NOMO-1 treated with dmso at 0.1 percent for 144 hours (cell line): ENCODE measurements around the gene MRPL28.
A peak's percentile ranks its signal among the peaks of the same experiment; 100 is the strongest.
"Not testable (repeated sequence)": the region's sequence is repeated elsewhere in the genome, so short reads cannot be mapped to it uniquely, and the experiment has no call there.

Experiments
- DNase-seq: peaks from one replicate; lab custom pipeline; 2025; ENCODE audit not compliant: unreplicated experiment; lab: John Stamatoyannopoulos, UW

Gene MRPL28

GRCh38 chr16:391885-392335 lies 21.6 kb upstream of the MRPL28 start:
- peak; percentile 50 for DNase-seq

GRCh38 chr16:389352-389751 lies 19.0 kb upstream of the MRPL28 start:
- DNase-seq = no peak

- not testable (repeated sequence) for DNase-seq
Observed at GRCh38 chr16:387761-388666, 17.7 kb upstream of the MRPL28 start.

- no peak for DNase-seq
Observed at GRCh38 chr16:386641-387156, 16.4 kb upstream of the MRPL28 start.

GRCh38 chr16:383326-384051 lies 13.2 kb upstream of the MRPL28 start:
- DNase-seq = no peak

GRCh38 chr16:381789-382717 lies 11.7 kb upstream of the MRPL28 start, which contains the start of gene PGAP6:
TSS of gene PGAP6 (minus strand) at chr16:381978. CDS start at chr16:381821, 157 bp downstream.
- peak; percentile 31 for DNase-seq

GRCh38 chr16:381012-381788 lies 10.9 kb upstream of the MRPL28 start:
- DNase-seq = no peak

GRCh38 chr16:380762-381011 lies 10.3 kb upstream of the MRPL28 start:
- no peak for DNase-seq

GRCh38 chr16:379961-380761 lies 9.8 kb upstream of the MRPL28 start:
- DNase-seq = no peak

- no peak for DNase-seq
Observed at GRCh38 chr16:379183-379960, 9.0 kb upstream of the MRPL28 start.

- DNase-seq = no peak
Observed at GRCh38 chr16:378821-379182, 8.5 kb upstream of the MRPL28 start.

GRCh38 chr16:378113-378820 lies 7.9 kb upstream of the MRPL28 start:
- not testable (repeated sequence) for DNase-seq

GRCh38 chr16:377419-377951 lies 7.1 kb upstream of the MRPL28 start:
- no peak for DNase-seq

- no peak for DNase-seq
Observed at GRCh38 chr16:376817-377418, 6.6 kb upstream of the MRPL28 start.

GRCh38 chr16:375927-376816 lies 5.8 kb upstream of the MRPL28 start:
- DNase-seq = no peak

GRCh38 chr16:375212-375611 lies 4.9 kb upstream of the MRPL28 start:
- DNase-seq = no peak

GRCh38 chr16:374616-374926 lies 4.2 kb upstream of the MRPL28 start:
- no peak for DNase-seq
